GM19351 (cell line): ENCODE measurements around the gene MYO1A.
"Not testable (repeated sequence)": the region's sequence is repeated elsewhere in the genome, so short reads cannot be mapped to it uniquely, and the experiment has no call there.

ENCODE experiments used
- ATAC-seq: cut with Tn5 transposase; IDR thresholded peaks from one replicate; pipeline ENCODE4 v1.9.1; 2021; ENCODE audit warnings: mild to moderate bottlenecking, moderate library complexity; ENCODE audit not compliant: unreplicated experiment

The MYO1A gene

GRCh38 chr12:57048423-57049118, 1.4 kb downstream of the MYO1A start:
- no peak for ATAC-seq

DNA sequence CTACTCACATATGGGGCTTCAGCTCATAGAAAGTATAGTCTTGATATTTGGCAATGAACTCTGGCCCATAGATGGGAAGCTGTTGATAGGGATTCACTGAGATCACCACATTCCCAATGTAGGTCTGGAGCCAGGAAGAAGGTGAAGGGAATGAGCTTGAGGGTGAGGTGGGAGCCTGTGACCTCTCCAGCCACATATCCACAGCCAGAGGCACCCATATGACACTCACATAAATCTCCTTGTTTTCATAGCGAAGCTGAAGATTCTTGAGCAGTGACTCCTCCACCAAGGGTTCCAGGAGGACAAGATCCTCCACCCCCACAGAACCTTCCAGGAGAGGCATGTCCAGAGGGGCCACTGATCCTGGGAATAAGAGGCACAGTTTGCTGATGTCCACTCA, 1.9 kb downstream of the MYO1A start:
- ATAC-seq: no peak

GRCh38 chr12:57046947-57047890, 2.7 kb downstream of the MYO1A start:
- ATAC-seq: no peak

DNA sequence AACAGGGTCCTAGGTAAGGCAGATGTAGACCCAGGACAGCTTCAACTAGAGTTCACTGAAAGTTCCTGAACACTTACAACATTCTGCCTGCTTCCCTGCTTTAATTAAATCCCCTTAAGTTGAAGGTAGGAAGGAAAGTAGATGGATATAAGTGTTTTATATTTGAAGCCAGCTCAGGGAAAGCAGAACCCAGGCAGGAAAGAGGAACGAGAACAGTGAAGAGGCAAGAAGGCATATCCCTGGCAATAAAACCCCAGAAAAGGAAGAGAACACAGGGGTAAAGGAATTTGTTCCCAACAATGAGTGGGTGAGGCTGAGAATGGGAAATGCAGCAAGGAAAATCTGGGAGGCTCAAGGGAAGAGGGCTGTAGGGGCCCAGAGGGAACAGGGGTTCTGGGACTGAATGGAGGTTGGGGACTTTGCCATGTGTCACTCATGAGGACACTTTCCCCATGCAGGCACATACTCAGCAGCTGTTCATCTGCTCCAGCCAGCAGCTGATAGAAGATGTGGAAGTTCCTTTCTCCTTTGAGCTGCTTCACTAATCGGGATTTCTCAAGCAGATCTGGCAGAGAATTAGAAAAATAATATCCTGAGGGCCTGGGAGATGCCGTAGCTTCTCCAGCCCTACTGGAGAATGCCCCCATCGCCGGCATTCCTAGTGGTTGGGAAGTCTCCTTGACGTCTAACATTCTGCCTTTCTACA, 3.7 kb downstream of the MYO1A start:
- ATAC-seq: no peak

DNA sequence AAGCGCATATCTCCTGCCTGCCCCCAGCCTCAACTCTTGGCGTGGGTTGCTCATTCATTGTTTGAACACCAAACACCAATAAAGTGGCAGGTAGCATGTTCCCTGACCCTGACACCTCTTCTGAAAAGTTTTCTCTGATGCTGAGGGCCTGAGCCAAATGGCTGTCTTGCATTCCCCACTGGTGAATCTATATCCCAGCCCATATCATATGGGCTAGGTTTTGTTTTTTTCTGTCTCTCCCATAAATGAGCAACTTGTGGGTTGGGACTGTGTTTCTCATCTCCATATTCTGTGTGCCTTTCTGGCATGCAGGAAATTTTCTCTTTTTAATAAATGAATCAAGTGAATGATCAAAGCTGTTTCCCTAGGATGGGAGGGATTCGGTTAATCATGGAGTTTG, 5.0 kb downstream of the MYO1A start:
- no peak for ATAC-seq

- no peak for ATAC-seq
These were observed 5.5 kb downstream of the MYO1A start for GRCh38 chr12:57044468-57044867.

DNA sequence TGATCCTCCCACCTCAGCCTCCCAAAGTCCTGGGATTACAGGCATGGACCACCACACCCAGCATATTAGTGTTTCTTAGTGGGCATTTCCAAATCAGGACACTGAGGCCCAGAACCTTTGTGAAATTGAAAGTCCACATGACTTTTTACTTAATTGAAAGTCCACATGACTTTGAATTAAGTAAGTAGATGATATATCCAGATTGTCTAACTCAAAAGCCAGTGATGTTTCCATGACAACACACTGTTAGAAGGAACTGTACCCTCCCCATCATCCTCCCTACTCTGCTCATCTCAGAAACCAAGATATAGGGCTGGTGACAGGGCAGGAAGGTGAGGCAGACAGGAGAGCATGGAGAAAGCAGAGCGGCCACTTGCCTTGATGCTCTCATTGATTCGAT, 7.2 kb downstream of the MYO1A start:
- no peak for ATAC-seq

DNA sequence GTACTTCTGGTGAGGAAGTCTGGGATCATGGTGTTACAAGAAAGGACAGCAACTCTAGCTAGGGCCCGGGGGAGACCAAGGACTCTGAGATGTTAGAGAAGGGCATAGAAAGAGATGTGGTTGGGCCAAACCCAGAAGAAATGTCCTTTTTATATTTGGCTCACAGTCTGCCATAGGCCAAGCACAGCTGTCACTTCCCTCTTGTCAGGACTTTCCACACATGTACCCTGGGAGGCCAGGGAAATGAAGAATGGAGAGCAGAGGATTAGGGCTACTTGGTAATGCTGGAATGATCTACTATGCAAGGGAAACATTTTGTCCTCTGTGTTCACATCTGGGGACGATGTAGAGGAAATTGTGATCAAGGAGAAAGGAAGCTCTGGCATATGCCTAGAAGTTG, 9.2 kb downstream of the MYO1A start:
- no peak for ATAC-seq

DNA sequence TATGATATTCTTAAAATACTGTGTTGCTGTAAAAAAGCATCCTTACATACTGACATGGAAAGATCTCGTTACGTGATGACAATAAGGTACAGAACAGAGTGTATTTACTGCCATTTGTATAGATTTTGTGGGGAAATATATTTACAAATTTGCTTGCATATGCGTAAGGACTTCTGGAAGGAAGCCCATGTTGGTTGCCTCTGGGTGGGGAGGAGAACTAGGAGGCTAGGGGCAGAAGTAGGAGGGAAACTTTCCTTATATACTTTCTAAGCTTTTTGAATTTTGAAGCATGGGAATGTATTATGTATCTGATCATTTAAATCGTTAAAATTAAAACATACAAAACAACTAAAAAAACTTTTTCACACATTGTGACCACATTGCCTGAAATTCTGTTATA, 9.7 kb downstream of the MYO1A start:
- ATAC-seq: no peak

DNA sequence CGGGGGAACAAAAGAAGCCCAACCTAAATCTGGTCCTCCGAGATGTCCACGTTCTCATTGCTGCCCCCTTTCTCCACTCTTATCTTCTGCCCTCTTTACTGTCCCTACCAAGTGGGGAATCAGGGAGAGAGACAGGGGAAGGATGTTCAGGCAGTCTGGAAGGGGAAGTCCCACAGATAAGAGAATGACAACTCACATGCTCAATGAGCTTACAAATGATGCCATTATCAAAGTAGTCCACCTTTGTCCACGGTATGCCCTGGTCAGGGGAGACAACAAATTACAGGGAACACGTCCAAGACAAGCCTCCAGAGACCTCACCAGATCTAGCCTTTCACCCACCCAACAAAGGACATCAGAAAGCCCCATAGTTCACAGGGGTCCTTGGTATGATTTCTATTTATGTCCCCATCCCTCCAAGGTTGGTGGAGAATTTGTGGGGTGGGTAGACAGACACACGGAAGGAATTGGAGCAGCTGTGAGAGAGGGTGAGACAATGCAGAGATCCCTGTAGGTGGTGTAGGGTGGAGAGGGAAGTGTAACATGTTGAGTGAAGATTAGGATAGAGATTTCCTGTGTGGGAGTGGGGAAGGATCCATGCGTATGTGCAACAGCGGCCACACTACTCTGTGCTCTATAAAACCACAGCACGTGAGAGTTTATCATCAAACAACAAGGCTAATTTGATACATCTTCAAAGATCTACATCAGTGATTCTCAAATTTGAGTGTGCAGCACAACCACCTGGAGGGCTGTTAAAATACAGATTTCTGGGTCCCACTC, 10.7 kb downstream of the MYO1A start:
- ATAC-seq: no peak

DNA sequence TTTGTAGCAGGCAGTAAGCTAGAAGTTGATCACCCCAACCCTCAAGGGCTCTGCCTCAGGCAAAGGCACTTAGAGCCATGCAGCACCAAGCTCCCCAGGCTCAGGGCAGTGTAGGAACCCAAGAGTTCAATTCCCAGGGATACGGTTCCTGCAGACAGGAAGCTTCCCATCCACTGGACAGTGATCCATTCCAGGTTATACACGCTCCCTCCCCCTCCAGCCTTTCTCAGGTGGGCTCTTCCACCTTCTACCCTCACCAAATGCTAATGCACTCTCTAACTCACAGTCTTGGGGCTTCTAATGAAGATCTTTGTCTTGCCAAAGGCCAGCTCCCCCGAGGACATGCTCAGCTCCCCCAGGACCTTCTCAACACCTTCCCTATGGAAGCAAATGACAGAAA, 12.7 kb downstream of the MYO1A start:
- no peak for ATAC-seq

DNA sequence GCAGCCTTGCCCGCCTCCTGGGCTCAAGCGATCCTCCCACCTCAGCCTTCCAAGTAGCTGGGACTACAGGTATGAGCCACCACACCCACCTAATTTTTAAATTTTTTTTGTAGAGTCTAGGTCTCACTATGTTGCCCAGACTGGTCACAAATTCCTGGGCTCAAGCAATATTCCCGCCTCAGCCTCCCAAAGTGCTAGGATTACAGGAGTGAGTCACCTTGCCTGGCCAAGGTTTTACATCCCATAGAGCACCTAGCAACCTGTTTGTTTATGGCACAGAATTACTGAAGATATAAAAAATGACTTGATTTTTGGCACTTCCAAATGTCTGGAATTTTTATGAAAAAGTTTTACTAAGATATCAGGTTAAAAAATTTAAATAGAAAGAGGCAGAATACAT, 16.5 kb downstream of the MYO1A start:
- no peak for ATAC-seq

GRCh38 chr12:57031789-57032188, 18.1 kb downstream of the MYO1A start:
- no peak for ATAC-seq

- no peak for ATAC-seq
These were observed 18.7 kb downstream of the MYO1A start for GRCh38 chr12:57031138-57031725.

DNA sequence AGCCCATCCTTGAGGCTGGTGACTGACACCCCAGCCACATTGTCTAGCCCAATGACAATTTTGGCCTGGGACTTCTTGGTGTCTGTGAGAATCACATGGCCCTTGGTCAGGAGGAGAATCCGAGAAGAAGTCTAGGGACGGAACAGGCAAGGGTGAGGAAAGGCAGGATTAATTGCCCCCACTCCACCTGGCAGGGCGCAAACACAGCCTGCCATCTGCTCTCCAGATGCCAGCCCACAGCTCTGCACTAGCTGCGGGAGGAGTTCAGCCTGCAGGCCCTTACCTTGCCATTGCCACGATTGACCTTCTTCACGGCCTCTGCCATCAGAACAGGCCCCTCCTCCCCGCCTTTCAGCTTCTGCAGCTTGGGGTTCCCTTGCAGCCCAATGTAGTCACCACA, 20.5 kb downstream of the MYO1A start:
- ATAC-seq: no peak

GRCh38 chr12:57027805-57028153, 22.1 kb downstream of the MYO1A start:
- no peak for ATAC-seq

DNA sequence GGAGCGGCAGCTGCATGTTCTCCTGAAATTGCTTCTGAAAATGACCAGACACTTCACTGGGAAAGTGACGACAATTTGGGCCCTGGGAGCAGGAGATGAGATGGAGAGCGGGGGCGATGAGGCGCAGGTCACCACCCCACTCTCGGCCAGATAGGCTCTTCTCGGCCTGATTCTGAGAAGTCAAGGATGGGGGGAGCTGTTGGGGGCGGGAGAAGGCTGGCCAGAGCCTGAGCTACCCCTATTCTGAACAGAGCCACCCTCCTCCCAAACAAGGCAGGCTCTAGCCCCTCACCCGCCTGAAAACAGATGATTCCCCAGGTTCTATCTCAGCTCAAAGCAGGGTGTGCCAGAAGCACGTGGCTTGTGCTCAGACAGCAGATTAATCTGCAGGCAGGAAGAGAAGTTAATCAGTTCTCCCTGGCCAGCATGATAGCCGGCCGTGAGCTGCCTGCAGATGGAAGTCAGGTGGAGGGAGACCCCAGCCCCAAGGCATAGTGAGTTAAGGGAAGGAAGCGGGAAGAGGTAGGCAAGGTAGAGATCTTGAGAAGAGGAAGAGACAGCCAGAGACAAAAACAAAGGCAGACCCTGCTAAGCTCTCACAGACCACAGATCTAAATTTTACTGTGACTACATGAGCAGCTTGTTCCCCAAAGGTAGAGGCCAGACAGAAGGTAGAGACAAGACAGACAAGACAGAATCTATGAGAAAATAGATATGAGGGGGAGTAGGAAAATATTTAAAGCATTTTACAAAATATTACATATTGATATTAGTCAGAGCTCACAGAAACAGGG, 22.7 kb downstream of the MYO1A start:
- no peak for ATAC-seq

- no peak for ATAC-seq
These were observed 24.7 kb downstream of the MYO1A start for GRCh38 chr12:57025196-57025595.

GRCh38 chr12:57022324-57022723, 27.6 kb downstream of the MYO1A start:
- ATAC-seq: not testable (repeated sequence)
